ENCODE data around the gene SCCPDH.
"Not testable (repeated sequence)": the region's sequence is repeated elsewhere in the genome, so short reads cannot be mapped to it uniquely, and the experiment has no call there.

SCCPDH gene

GRCh38 chr1:246733704-246734103, 9.5 kb downstream of the SCCPDH start:
- Histone ChIP-seq H3K27ac (ENCODE audit: low read depth, low read length) (no peak overlapping the region), H3F3A (ENCODE audit: control insufficient read depth, insufficient read depth) (no peaks in the 10 kb centered on the region), H3K79me2 (ENCODE audit: control insufficient read depth, low read length) (peaks cover 4% of the 10 kb centered on the region), H3K9me3 (ENCODE audit: control insufficient read depth, insufficient read depth, low read length) (no peaks in the 10 kb centered on the region), H4K20me1 (ENCODE audit: control insufficient read depth, insufficient read depth, low read depth, low read length) (no peaks in the 10 kb centered on the region), H3K4me3 (ENCODE audit: low read length) (no peak overlapping the region), H3K4me1 (ENCODE audit: control insufficient read depth, low read length) (no peaks in the 10 kb centered on the region), H3K4me2 (ENCODE audit: low read length) (no peak overlapping the region), H3K27me3 (ENCODE audit: control insufficient read depth, low read length) (no peaks in the 10 kb centered on the region), H3K36me3 (ENCODE audit: control insufficient read depth, low read length) (peaks cover 86% of the 10 kb centered on the region), H3K9me2 (replicated peaks; ENCODE audit: control insufficient read depth, low read length) (no peaks in the 10 kb centered on the region)
- TF ChIP-seq, protein P1, sequence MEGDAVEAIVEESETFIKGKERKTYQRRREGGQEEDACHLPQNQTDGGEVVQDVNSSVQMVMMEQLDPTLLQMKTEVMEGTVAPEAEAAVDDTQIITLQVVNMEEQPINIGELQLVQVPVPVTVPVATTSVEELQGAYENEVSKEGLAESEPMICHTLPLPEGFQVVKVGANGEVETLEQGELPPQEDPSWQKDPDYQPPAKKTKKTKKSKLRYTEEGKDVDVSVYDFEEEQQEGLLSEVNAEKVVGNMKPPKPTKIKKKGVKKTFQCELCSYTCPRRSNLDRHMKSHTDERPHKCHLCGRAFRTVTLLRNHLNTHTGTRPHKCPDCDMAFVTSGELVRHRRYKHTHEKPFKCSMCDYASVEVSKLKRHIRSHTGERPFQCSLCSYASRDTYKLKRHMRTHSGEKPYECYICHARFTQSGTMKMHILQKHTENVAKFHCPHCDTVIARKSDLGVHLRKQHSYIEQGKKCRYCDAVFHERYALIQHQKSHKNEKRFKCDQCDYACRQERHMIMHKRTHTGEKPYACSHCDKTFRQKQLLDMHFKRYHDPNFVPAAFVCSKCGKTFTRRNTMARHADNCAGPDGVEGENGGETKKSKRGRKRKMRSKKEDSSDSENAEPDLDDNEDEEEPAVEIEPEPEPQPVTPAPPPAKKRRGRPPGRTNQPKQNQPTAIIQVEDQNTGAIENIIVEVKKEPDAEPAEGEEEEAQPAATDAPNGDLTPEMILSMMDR (IDR thresholded peaks at IDR 0.05; ENCODE audit: low read depth, low read length, poor library complexity, severe bottlenecking): no peak
- no peak for TF ChIP-seq EZH2phosphoT487 (IDR thresholded peaks at IDR 0.05; ENCODE audit: borderline replicate concordance, low read length)

DNA sequence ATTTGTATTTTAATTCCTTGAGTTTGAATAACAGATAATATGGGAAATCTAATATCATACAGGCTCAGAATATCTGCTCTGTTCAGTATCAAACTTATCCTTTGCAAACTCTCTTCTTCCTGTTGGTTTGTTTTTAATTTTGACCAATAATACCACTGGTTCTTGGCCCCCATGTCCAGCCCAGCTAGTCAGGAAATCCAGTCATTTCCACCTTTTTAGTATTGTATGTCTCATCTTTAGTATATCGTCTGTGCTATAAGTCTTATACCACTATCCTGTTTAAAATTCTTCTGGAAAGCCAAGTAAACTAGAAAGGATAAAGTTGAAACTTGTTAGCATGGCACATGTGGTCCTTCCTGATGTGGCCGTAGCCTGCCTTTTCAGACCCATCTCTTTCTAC, 10.7 kb downstream of the SCCPDH start:
- Histone ChIP-seq H3K36me3 (ENCODE audit: control insufficient read depth, low read length) (peaks cover 75% of the 10 kb centered on the region), H3K4me1 (ENCODE audit: control insufficient read depth, low read length) (no peaks in the 10 kb centered on the region), H4K20me1 (ENCODE audit: control insufficient read depth, insufficient read depth, low read depth, low read length) (no peaks in the 10 kb centered on the region), H3K27me3 (ENCODE audit: control insufficient read depth, low read length) (no peaks in the 10 kb centered on the region), H3K4me3 (ENCODE audit: low read length) (no peak overlapping the region), H3K9me2 (replicated peaks; ENCODE audit: control insufficient read depth, low read length) (no peaks in the 10 kb centered on the region), H3K27ac (ENCODE audit: low read depth, low read length) (no peak overlapping the region), H3F3A (ENCODE audit: control insufficient read depth, insufficient read depth) (no peaks in the 10 kb centered on the region), H3K9me3 (ENCODE audit: control insufficient read depth, insufficient read depth, low read length) (no peaks in the 10 kb centered on the region), H3K4me2 (ENCODE audit: low read length) (no peak overlapping the region), H3K79me2 (ENCODE audit: control insufficient read depth, low read length) (peaks cover 4% of the 10 kb centered on the region)
- no peak for TF ChIP-seq EZH2phosphoT487 (IDR thresholded peaks at IDR 0.05; ENCODE audit: borderline replicate concordance, low read length)
- TF ChIP-seq, protein P1 (IDR thresholded peaks at IDR 0.05; ENCODE audit: low read depth, low read length, poor library complexity, severe bottlenecking): no peak

DNA sequence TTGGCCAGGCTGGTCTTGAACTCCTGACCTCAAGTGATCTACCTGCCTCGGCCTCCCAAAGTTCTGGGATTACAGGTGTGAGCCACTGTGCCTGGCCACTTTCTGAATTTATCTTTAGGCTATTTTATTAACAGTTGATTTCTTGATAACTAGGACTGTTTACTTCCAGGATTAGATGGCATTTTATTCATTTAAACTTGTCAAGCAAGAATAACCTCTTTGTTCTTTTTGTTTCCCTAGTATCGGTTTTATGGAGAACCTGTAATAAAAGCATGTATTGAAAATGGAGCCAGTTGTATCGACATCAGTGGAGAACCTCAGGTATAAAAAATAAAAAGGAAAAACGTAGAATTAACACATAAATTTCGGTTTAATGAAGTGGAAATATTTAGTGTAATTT, 11.5 kb downstream of the SCCPDH start:
- TF ChIP-seq EZH2phosphoT487 (IDR thresholded peaks at IDR 0.05; ENCODE audit: borderline replicate concordance, low read length): no peak
- TF ChIP-seq, protein P1 (IDR thresholded peaks at IDR 0.05; ENCODE audit: low read depth, low read length, poor library complexity, severe bottlenecking): no peak
- Histone ChIP-seq H3F3A (ENCODE audit: control insufficient read depth, insufficient read depth) (no peaks in the 10 kb centered on the region), H3K79me2 (ENCODE audit: control insufficient read depth, low read length) (no peaks in the 10 kb centered on the region; the same call in 1 of the 2 replicates), H3K4me3 (ENCODE audit: low read length) (no peak overlapping the region), H3K4me2 (ENCODE audit: low read length) (no peak overlapping the region), H3K27me3 (ENCODE audit: control insufficient read depth, low read length) (no peaks in the 10 kb centered on the region), H3K9me2 (replicated peaks; ENCODE audit: control insufficient read depth, low read length) (no peaks in the 10 kb centered on the region), H3K4me1 (ENCODE audit: control insufficient read depth, low read length) (no peaks in the 10 kb centered on the region), H4K20me1 (ENCODE audit: control insufficient read depth, insufficient read depth, low read depth, low read length) (no peaks in the 10 kb centered on the region), H3K36me3 (ENCODE audit: control insufficient read depth, low read length) (peaks cover 74% of the 10 kb centered on the region), H3K27ac (ENCODE audit: low read depth, low read length) (no peak overlapping the region), H3K9me3 (ENCODE audit: control insufficient read depth, insufficient read depth, low read length) (no peaks in the 10 kb centered on the region)

- Histone ChIP-seq H3K9me2 (replicated peaks; ENCODE audit: control insufficient read depth, low read length) (no peaks in the 10 kb centered on the region), H4K20me1 (ENCODE audit: control insufficient read depth, insufficient read depth, low read depth, low read length) (no peaks in the 10 kb centered on the region), H3K27me3 (ENCODE audit: control insufficient read depth, low read length) (no peaks in the 10 kb centered on the region), H3K4me2 (ENCODE audit: low read length) (no peak overlapping the region), H3K36me3 (ENCODE audit: control insufficient read depth, low read length) (peaks cover 42% of the 10 kb centered on the region), H3K79me2 (ENCODE audit: control insufficient read depth, low read length) (no peaks in the 10 kb centered on the region), H3K4me3 (ENCODE audit: low read length) (no peak overlapping the region), H3F3A (ENCODE audit: control insufficient read depth, insufficient read depth) (no peaks in the 10 kb centered on the region), H3K4me1 (ENCODE audit: control insufficient read depth, low read length) (no peaks in the 10 kb centered on the region), H3K9me3 (ENCODE audit: control insufficient read depth, insufficient read depth, low read length) (no peaks in the 10 kb centered on the region), H3K27ac (ENCODE audit: low read depth, low read length) (no peak overlapping the region)
- TF ChIP-seq EZH2phosphoT487 (IDR thresholded peaks at IDR 0.05; ENCODE audit: borderline replicate concordance, low read length): no peak
- TF ChIP-seq, protein P1 (IDR thresholded peaks at IDR 0.05; ENCODE audit: low read depth, low read length, poor library complexity, severe bottlenecking): no peak
Observed at GRCh38 chr1:246742396-246742795, 18.2 kb downstream of the SCCPDH start.

GRCh38 chr1:246746155-246746554, 21.9 kb downstream of the SCCPDH start:
- not testable (repeated sequence) for H3K9me3 ChIP-seq (ENCODE audit: control insufficient read depth, insufficient read depth, low read length)

More at GRCh38 chr1:246746155-246746554, 21.9 kb downstream of the SCCPDH start:
- not testable (repeated sequence) for H3K27me3 ChIP-seq (ENCODE audit: control insufficient read depth, low read length); H3F3A ChIP-seq (ENCODE audit: control insufficient read depth, insufficient read depth); H3K4me1 ChIP-seq (ENCODE audit: control insufficient read depth, low read length); H3K27ac ChIP-seq (ENCODE audit: low read depth, low read length); H3K4me3 ChIP-seq (ENCODE audit: low read length); H3K79me2 ChIP-seq (ENCODE audit: control insufficient read depth, low read length); H4K20me1 ChIP-seq (ENCODE audit: control insufficient read depth, insufficient read depth, low read depth, low read length); H3K9me2 ChIP-seq (replicated peaks; ENCODE audit: control insufficient read depth, low read length); H3K4me2 ChIP-seq (ENCODE audit: low read length)
- H3K36me3 ChIP-seq (ENCODE audit: control insufficient read depth, low read length): peaks cover 28% of the 10 kb centered on the region
